Fibroblast of villous mesenchyme (primary cell): ENCODE data around the gene JPH3. TPM values are rescaled to one million over a fixed set of nuclear protein-coding genes. Genes with fewer than 3 reads are reported as not detected.

Source experiments
- DNase-seq: peaks from one replicate; pipeline ENCODE4 v3.0.0-alpha.2; 2010; ENCODE audit warnings: low read depth
- H3K4me3 ChIP-seq: 2 replicates; pipeline ENCODE4 v1.5.1; 2011; ENCODE audit warnings: low read depth, mild to moderate bottlenecking, low read length
- CTCF ChIP-seq: IDR thresholded peaks from 2 replicates; pipeline ENCODE4 v1.5.1; 2012; ENCODE audit warnings: low read depth, mild to moderate bottlenecking, low read length; ENCODE audit not compliant: insufficient read depth
- total RNA-seq: library from RNA; depleted of rRNA; stranded (reverse); fragments of >200 nt; gene quantifications from 2 replicates; pipeline ENCODE4 v1.2.3, GENCODE V29; 2012

JPH3 gene
- total RNA-seq, 1 donor, result not detected

- no peak for DNase-seq
- no peak overlapping the region for H3K4me3 ChIP-seq
- no peak for TF ChIP-seq CTCF
These were observed 95.5 kb downstream of the JPH3 start for GRCh38 chr16:87697792-87698191.

GRCh38 chr16:87698241-87698640 is 95.9 kb downstream of the JPH3 start:
- TF ChIP-seq CTCF, result no peak
- DNase-seq, result no peak
- H3K4me3 ChIP-seq, result no peak overlapping the region

GRCh38 chr16:87698676-87699199 is 96.4 kb downstream of the JPH3 start:
- no peak for DNase-seq
- TF ChIP-seq CTCF, result no peak
- H3K4me3 ChIP-seq, result no peak overlapping the region

GRCh38 chr16:87700406-87701077 is 98.2 kb downstream of the JPH3 start:
- no peak for TF ChIP-seq CTCF
- no peak for DNase-seq
- no peak overlapping the region for H3K4me3 ChIP-seq

- TF ChIP-seq CTCF, result no peak
- DNase-seq, result no peak
These were observed 98.8 kb downstream of the JPH3 start for GRCh38 chr16:87701078-87701460.

GRCh38 chr16:87701505-87701921 is 99.2 kb downstream of the JPH3 start:
- H3K4me3 ChIP-seq, result no peak overlapping the region
- DNase-seq, result no peak
- no peak for TF ChIP-seq CTCF

More at GRCh38 chr16:87701078-87701460, 98.8 kb downstream of the JPH3 start:
- H3K4me3 ChIP-seq, result no peak overlapping the region
